Smooth muscle cell (in vitro differentiated cells): Measurements from ENCODE around the gene CLEC10A. TPM values are rescaled to one million over a fixed set of nuclear protein-coding genes. Genes with fewer than 3 reads are reported as not detected.
"Not testable (repeated sequence)": the region's sequence is repeated elsewhere in the genome, so short reads cannot be mapped to it uniquely, and the experiment has no call there.

Source experiments
- DNase-seq: peaks from one replicate; lab custom pipeline; 2025; ENCODE audit not compliant: unreplicated experiment; lab: John Stamatoyannopoulos, UW
- H2AFZ ChIP-seq: fragments of 200-600 bp; sonication (generic); 2 replicates; pipeline ENCODE4 v1.6.0; 2016; ENCODE audit warnings: antibody characterized with exemption, low read depth, mild to moderate bottlenecking
- H3F3A ChIP-seq: fragments of 200-600 bp; sonication (generic); 2 replicates; pipeline ENCODE4 v1.6.0; 2017; ENCODE audit warnings: antibody characterized with exemption, low read depth
- H3K27ac ChIP-seq: fragments of 200-600 bp; sonication (generic); 2 replicates; pipeline ENCODE4 v1.5.1; 2016; ENCODE audit warnings: low read depth, mild to moderate bottlenecking
- H3K27me3 ChIP-seq: fragments of 200-600 bp; sonication (generic); 2 replicates; pipeline ENCODE4 v1.6.1; 2016; ENCODE audit warnings: low read depth, mild to moderate bottlenecking
- H3K36me3 ChIP-seq: fragments of 200-600 bp; sonication (generic); 2 replicates; pipeline ENCODE4 v1.5.1; 2016; ENCODE audit warnings: low read depth
- H3K4me1 ChIP-seq: fragments of 200-600 bp; sonication (generic); 2 replicates; pipeline ENCODE4 v1.5.1; 2016; ENCODE audit warnings: low read depth
- H3K4me2 ChIP-seq: fragments of 200-600 bp; sonication (generic); 2 replicates; pipeline ENCODE4 v1.6.0; 2016; ENCODE audit warnings: mild to moderate bottlenecking
- H3K4me3 ChIP-seq: fragments of 200-600 bp; sonication (generic); 2 replicates; pipeline ENCODE4 v1.5.1; 2016; ENCODE audit warnings: mild to moderate bottlenecking
- H3K79me2 ChIP-seq: fragments of 200-600 bp; sonication (generic); 2 replicates; pipeline ENCODE4 v1.6.0; 2016; ENCODE audit warnings: low read depth, mild to moderate bottlenecking
- H3K9ac ChIP-seq: fragments of 200-600 bp; sonication (generic); 2 replicates; pipeline ENCODE4 v1.6.0; 2016; ENCODE audit warnings: low read depth
- H3K9me3 ChIP-seq: fragments of 200-600 bp; sonication (generic); replicated peaks from 2 replicates; pipeline ENCODE4 v1.5.1; 2016; ENCODE audit warnings: low read depth
- H4K20me1 ChIP-seq: fragments of 200-600 bp; sonication (generic); 2 replicates; pipeline ENCODE4 v1.6.0; 2016; ENCODE audit warnings: low read depth
- CTCF ChIP-seq: fragments of 200-600 bp; sonication (generic); IDR thresholded peaks from 2 replicates; pipeline ENCODE4 v1.5.1; 2017; ENCODE audit warnings: borderline replicate concordance, mild to moderate bottlenecking, antibody characterized with exemption; ENCODE audit not compliant: insufficient read depth, poor library complexity, severe bottlenecking
- WGBS: methylation state at CpG from one replicate; pipeline ENCODE4 v1.1.7; 2016; ENCODE audit warnings: low lambda C conversion rate; 5-methylcytosine and 5-hydroxymethylcytosine counted together
- polyA plus RNA-seq: library from polyadenylated mRNA; unstranded; fragments of >200 nt; fragmentation: Nextera tagmentation; extraction: Ambion mirVana; gene quantifications from 2 replicates; pipeline ENCODE4 v1.2.1, GENCODE V29; 2016
- total RNA-seq: library from RNA; depleted of rRNA; stranded (reverse); fragments of >200 nt; gene quantifications from 2 replicates; pipeline ENCODE4 v1.2.3, GENCODE V29; 2014

Gene CLEC10A, protein sequence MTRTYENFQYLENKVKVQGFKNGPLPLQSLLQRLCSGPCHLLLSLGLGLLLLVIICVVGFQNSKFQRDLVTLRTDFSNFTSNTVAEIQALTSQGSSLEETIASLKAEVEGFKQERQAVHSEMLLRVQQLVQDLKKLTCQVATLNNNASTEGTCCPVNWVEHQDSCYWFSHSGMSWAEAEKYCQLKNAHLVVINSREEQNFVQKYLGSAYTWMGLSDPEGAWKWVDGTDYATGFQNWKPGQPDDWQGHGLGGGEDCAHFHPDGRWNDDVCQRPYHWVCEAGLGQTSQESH
- not detected in 2 replicates for total RNA-seq
- not detected in 2 replicates for polyA plus RNA-seq

- H3K4me1 ChIP-seq: no peaks in the 10 kb centered on the region
- no peaks in the 10 kb centered on the region for H3K27me3 ChIP-seq
- no peaks in the 10 kb centered on the region for H3F3A ChIP-seq
- no peaks in the 10 kb centered on the region for H4K20me1 ChIP-seq
- H3K36me3 ChIP-seq: no peaks in the 10 kb centered on the region
- H3K9me3 ChIP-seq: no peaks in the 10 kb centered on the region
- no peak for DNase-seq
- H3K27ac ChIP-seq: no peak within 1 kb of the TSS
- H3K9ac ChIP-seq: no peak within 1 kb of the TSS
- 82% methylated on average over 15 of the region's 15 CpGs for WGBS
- H3K4me3 ChIP-seq: no peak within 1 kb of the TSS
- H2AFZ ChIP-seq: no peak within 1 kb of the TSS
- no peak for TF ChIP-seq CTCF
- no peaks in the 10 kb centered on the region for H3K79me2 ChIP-seq
- H3K4me2 ChIP-seq: no peak within 1 kb of the TSS
Measured at GRCh38 chr17:7079581-7080455, at the start of gene CLEC10A. TSS of gene CLEC10A (minus strand) at chr17:7080251. CDS start at chr17:7078812, 1,439 bp downstream.

GRCh38 chr17:7129311-7129710 lies 49.3 kb upstream of the CLEC10A start:
- H3K4me1 ChIP-seq: no peaks in the 10 kb centered on the region
- no peaks in the 10 kb centered on the region for H3F3A ChIP-seq
- H3K36me3 ChIP-seq: no peaks in the 10 kb centered on the region
- no peaks in the 10 kb centered on the region for H4K20me1 ChIP-seq
- DNase-seq: no peak
- no peak for TF ChIP-seq CTCF
- no peaks in the 10 kb centered on the region for H3K79me2 ChIP-seq
- H3K27me3 ChIP-seq: no peaks in the 10 kb centered on the region
- no peak overlapping the region for H3K4me3 ChIP-seq
- no peak overlapping the region for H3K9ac ChIP-seq
- no peak overlapping the region for H3K27ac ChIP-seq
- no peaks in the 10 kb centered on the region for H3K9me3 ChIP-seq
- H3K4me2 ChIP-seq: no peak overlapping the region
- H2AFZ ChIP-seq: no peak overlapping the region
- 87% methylated on average over 8 of the region's 8 CpGs for WGBS

DNA sequence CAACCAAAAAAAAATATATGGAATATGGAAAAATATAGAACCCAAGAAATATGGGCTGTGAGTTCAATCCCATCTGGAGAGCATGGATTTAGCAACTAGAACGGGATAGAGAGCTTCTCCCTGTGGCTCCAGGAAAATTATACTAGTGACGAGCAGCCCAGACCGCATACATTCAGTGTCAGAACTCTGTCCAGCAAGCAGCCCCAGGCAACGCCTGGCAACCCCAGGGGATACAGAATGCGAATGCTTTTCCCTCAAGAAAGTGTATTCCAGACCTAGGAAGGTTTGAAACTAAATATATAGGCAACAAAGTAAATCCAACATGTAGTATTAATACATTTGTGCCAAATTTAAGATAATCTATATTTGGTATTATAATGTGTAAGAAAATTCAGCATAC lies 48.1 kb upstream of the CLEC10A start:
- 71% methylated on average over 5 of the region's 5 CpGs for WGBS
- H2AFZ ChIP-seq: no peak overlapping the region
- TF ChIP-seq CTCF: no peak
- no peak overlapping the region for H3K4me2 ChIP-seq
- H4K20me1 ChIP-seq: no peaks in the 10 kb centered on the region
- H3K27me3 ChIP-seq: no peaks in the 10 kb centered on the region
- no peak for DNase-seq
- H3K79me2 ChIP-seq: no peaks in the 10 kb centered on the region
- no peaks in the 10 kb centered on the region for H3F3A ChIP-seq
- H3K9me3 ChIP-seq: no peaks in the 10 kb centered on the region
- no peaks in the 10 kb centered on the region for H3K4me1 ChIP-seq
- H3K4me3 ChIP-seq: no peak overlapping the region
- H3K36me3 ChIP-seq: no peaks in the 10 kb centered on the region
- no peak overlapping the region for H3K27ac ChIP-seq
- no peak overlapping the region for H3K9ac ChIP-seq

GRCh38 chr17:7127501-7127900 lies 47.5 kb upstream of the CLEC10A start:
- H3K36me3 ChIP-seq, DNase-seq, H4K20me1 ChIP-seq, H3K27me3 ChIP-seq, H2AFZ ChIP-seq, H3K79me2 ChIP-seq, H3K4me3 ChIP-seq, H3K9ac ChIP-seq, H3K9me3 ChIP-seq, H3F3A ChIP-seq, H3K4me1 ChIP-seq, H3K27ac ChIP-seq, H3K4me2 ChIP-seq: not testable (repeated sequence)
- WGBS: 100% methylated on average over 4 of the region's 5 CpGs

GRCh38 chr17:7126386-7126785 lies 46.3 kb upstream of the CLEC10A start:
- H3K79me2 ChIP-seq, H3K9me3 ChIP-seq, H4K20me1 ChIP-seq, H3F3A ChIP-seq, DNase-seq, H3K9ac ChIP-seq, H3K27me3 ChIP-seq, H3K27ac ChIP-seq, H2AFZ ChIP-seq, H3K4me3 ChIP-seq, H3K36me3 ChIP-seq, H3K4me1 ChIP-seq, H3K4me2 ChIP-seq: not testable (repeated sequence)
- 85% methylated on average over 12 of the region's 12 CpGs for WGBS
